Measurements from ENCODE around the gene NUDT16L1. TPM values are rescaled to one million over a fixed set of nuclear protein-coding genes. Genes with fewer than 3 reads are reported as not detected.

Gene NUDT16L1
- polyA plus RNA-seq, 1 of the 3 experiments (the other 2 are of a cell fraction) = 45.8 TPM

DNA sequence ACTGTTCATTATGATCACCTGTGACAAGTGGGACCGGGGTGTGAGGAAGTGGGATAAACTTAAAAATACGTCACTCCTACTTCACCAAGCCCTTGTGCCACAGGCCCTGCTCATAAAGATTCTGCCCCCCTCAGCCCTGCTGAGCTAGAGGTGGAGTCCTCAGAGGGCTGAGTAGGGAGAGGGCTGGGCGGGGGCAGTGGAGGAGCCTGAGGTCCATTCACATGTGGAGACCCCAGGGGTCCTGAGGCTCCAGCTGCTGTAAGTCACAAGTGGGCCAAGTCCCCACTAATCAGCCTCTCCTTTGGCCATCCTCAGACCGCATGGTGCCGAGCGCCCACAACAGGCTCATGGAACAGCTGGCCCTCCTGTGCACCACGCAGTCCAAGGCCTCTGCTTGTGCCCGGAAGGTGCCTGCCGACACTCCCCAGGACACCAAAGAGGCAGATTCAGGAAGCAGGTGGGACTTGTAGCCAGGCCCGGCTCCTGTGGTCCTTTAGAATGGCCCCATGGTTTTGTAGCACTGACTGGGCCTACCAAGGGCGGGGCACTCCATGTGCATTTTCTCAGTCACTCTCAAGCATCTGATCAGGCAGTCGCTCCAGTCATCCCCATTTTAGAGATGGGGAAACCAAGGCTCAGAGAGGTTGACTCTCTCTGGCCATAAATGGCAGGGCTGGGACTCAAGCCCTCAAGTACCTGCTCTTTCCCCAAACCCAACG is 51.4 kb downstream of the NUDT16L1 start:
- H3K9ac ChIP-seq = no peak overlapping the region
- H3K79me2 ChIP-seq (ENCODE audit: insufficient read depth) = no peaks in the 10 kb centered on the region
- H3K4me3 ChIP-seq (ENCODE audit: low read depth in 2 of 2, low read length in 1 of 2) = no peak overlapping the region
- TF ChIP-seq MAX (IDR thresholded peaks at IDR 0.05; ENCODE audit: low read depth) (no peak), MXI1 (IDR thresholded peaks at IDR 0.05; ENCODE audit: low read depth, low read length) (no peak), GABPA (IDR thresholded peaks at IDR 0.05; ENCODE audit: low read depth) (no peak), PBX3 (IDR thresholded peaks at IDR 0.05) (no peak), CHD2 (IDR thresholded peaks at IDR 0.05; ENCODE audit: low read length, partially characterized antibody) (no peak), YY1 (IDR thresholded peaks at IDR 0.05; ENCODE audit: low read depth) (no peak), EZH2phosphoT487 (IDR thresholded peaks at IDR 0.05; ENCODE audit: borderline replicate concordance, low read depth) (no peak), FOSL2 (IDR thresholded peaks at IDR 0.05; ENCODE audit: borderline replicate concordance, low read depth) (no peak), TCF12 (IDR thresholded peaks at IDR 0.05) (no peak), MEF2A (IDR thresholded peaks at IDR 0.05; ENCODE audit: borderline replicate concordance, low read depth) (no peak), SIN3A (IDR thresholded peaks at IDR 0.05; ENCODE audit: borderline replicate concordance, low read depth, low read length) (no peak), GATA2 (CRISPR knock-in tag; IDR thresholded peaks at IDR 0.05) (no peak), FOXJ3 (CRISPR knock-in tag; IDR thresholded peaks at IDR 0.05) (no peak), JUND (IDR thresholded peaks at IDR 0.05) (no peak), RFX5 (IDR thresholded peaks at IDR 0.05; ENCODE audit: low read length) (no peak)
- TF ChIP-seq, protein P1, sequence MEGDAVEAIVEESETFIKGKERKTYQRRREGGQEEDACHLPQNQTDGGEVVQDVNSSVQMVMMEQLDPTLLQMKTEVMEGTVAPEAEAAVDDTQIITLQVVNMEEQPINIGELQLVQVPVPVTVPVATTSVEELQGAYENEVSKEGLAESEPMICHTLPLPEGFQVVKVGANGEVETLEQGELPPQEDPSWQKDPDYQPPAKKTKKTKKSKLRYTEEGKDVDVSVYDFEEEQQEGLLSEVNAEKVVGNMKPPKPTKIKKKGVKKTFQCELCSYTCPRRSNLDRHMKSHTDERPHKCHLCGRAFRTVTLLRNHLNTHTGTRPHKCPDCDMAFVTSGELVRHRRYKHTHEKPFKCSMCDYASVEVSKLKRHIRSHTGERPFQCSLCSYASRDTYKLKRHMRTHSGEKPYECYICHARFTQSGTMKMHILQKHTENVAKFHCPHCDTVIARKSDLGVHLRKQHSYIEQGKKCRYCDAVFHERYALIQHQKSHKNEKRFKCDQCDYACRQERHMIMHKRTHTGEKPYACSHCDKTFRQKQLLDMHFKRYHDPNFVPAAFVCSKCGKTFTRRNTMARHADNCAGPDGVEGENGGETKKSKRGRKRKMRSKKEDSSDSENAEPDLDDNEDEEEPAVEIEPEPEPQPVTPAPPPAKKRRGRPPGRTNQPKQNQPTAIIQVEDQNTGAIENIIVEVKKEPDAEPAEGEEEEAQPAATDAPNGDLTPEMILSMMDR (IDR thresholded peaks at IDR 0.05) = no peak
- TF ChIP-seq, protein P2, sequence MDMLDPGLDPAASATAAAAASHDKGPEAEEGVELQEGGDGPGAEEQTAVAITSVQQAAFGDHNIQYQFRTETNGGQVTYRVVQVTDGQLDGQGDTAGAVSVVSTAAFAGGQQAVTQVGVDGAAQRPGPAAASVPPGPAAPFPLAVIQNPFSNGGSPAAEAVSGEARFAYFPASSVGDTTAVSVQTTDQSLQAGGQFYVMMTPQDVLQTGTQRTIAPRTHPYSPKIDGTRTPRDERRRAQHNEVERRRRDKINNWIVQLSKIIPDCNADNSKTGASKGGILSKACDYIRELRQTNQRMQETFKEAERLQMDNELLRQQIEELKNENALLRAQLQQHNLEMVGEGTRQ (IDR thresholded peaks at IDR 0.05; ENCODE audit: borderline replicate concordance, low read depth, low read length) = no peak
- no peaks in the 10 kb centered on the region for H3K27me3 ChIP-seq (ENCODE audit: insufficient read depth)
- no peaks in the 10 kb centered on the region for H3K9me2 ChIP-seq
- H3F3A ChIP-seq (replicated peaks; ENCODE audit: insufficient read depth) = no peaks in the 10 kb centered on the region
- H4K20me1 ChIP-seq (ENCODE audit: insufficient read depth) = no peaks in the 10 kb centered on the region
- POLR2A ChIA-PET = interaction anchor here (1.3 kb wide), 1 partner anchor 11 kb away, joined by 3 read pairs; the partner anchor contains the start of genes ANKS3 and DNAAF8
- no peak overlapping the region for H3K27ac ChIP-seq (ENCODE audit: low read depth in 2 of 2, low read length in 1 of 2)
- 78% methylated on average over 6 of the region's 13 CpGs for WGBS (ENCODE audit: low lambda C conversion rate)
- no peaks in the 10 kb centered on the region for H3K36me3 ChIP-seq (replicated peaks in 1 of 2; ENCODE audit: control insufficient read depth in 1 of 2, insufficient read depth in 2 of 2, low read length in 1 of 2)
- H3K4me1 ChIP-seq (ENCODE audit: control insufficient read depth in 1 of 2, insufficient read depth in 2 of 2, low read depth in 1 of 2, low read length in 1 of 2) = no peaks in the 10 kb centered on the region; a peak in 1 of 4 replicates
- H3K9me3 ChIP-seq = no peaks in the 10 kb centered on the region
- no peak overlapping the region for H2AFZ ChIP-seq (ENCODE audit: low read depth)
- no peak for DNase-seq
- no peak overlapping the region for H3K4me2 ChIP-seq
- CTCF ChIA-PET = no interaction called here
